Keratinocyte (primary cell): Measurements from ENCODE around the gene KCNE4. TPM values are rescaled to one million over a fixed set of nuclear protein-coding genes. Genes with fewer than 3 reads are reported as not detected.

Experiments
- DNase-seq: peaks from one replicate; pipeline ENCODE4 v3.0.0-alpha.2; 2011; ENCODE audit warnings: low read depth, missing footprints, low spot score
- FAIRE-seq: peaks from 2 replicates; lab custom pipeline; 2011; peaks lifted over from hg19 to GRCh38; lab: Jason Lieb, UNC
- H2AFZ ChIP-seq: 2 replicates; pipeline ENCODE4 v1.6.0; 2012; ENCODE audit warnings: low read length, control low read depth, inconsistent platforms; ENCODE audit not compliant: control insufficient read depth
- H3K27ac ChIP-seq: 2 replicates; pipeline ENCODE4 v1.5.1; 2011; ENCODE audit warnings: low read length; ENCODE audit not compliant: control insufficient read depth, insufficient read depth
- H3K27me3 ChIP-seq: 3 replicates; pipeline ENCODE4 v1.6.0; 2011; ENCODE audit warnings: low read length; ENCODE audit not compliant: control insufficient read depth, insufficient read depth; ENCODE audit errors: extremely low read depth
- H3K36me3 ChIP-seq, 2 experiments: 2 replicates in 1 of 2; 3 replicates in 1 of 2; pipeline ENCODE4 v1.5.1; 2011; ENCODE audit warnings: low read length in 2 of 2, mild to moderate bottlenecking in 1 of 2; ENCODE audit not compliant: control insufficient read depth in 2 of 2, insufficient read depth in 2 of 2; ENCODE audit errors: extremely low read depth in 1 of 2
- H3K4me1 ChIP-seq: 3 replicates; pipeline ENCODE4 v1.5.1; 2011; ENCODE audit warnings: low read length; ENCODE audit not compliant: control insufficient read depth, insufficient read depth; ENCODE audit errors: extremely low read depth
- H3K4me2 ChIP-seq: 3 replicates; pipeline ENCODE4 v1.6.0; 2011; ENCODE audit warnings: low read depth, low read length; ENCODE audit not compliant: control insufficient read depth, insufficient read depth; ENCODE audit errors: extremely low read depth
- H3K4me3 ChIP-seq, 3 experiments: fragments of 200-600 bp in 1 of 3; sonication (generic) in 1 of 3; 2 replicates in 2 of 3; 3 replicates in 1 of 3; pipeline ENCODE4 v1.5.1; 2011 to 2016; ENCODE audit warnings: low read length in 3 of 3, mild to moderate bottlenecking in 3 of 3, control low read depth in 2 of 3, inconsistent platforms in 1 of 3, low read depth in 1 of 3, mixed read lengths in 1 of 3, mixed run types in 1 of 3, moderate library complexity in 1 of 3; ENCODE audit not compliant: control insufficient read depth in 2 of 3, insufficient read depth in 2 of 3; ENCODE audit errors: extremely low read depth in 1 of 3
- H3K79me2 ChIP-seq: 2 replicates; pipeline ENCODE4 v1.6.0; 2012; ENCODE audit warnings: low read length; ENCODE audit not compliant: control insufficient read depth, insufficient read depth
- H3K9ac ChIP-seq: 3 replicates; pipeline ENCODE4 v1.6.0; 2011; ENCODE audit warnings: low read length; ENCODE audit not compliant: control insufficient read depth, insufficient read depth; ENCODE audit errors: extremely low read depth
- H3K9me1 ChIP-seq: 3 replicates; pipeline ENCODE4 v1.6.0; 2011; ENCODE audit warnings: low read length; ENCODE audit not compliant: control insufficient read depth, insufficient read depth; ENCODE audit errors: extremely low read depth
- H3K9me3 ChIP-seq: 2 replicates; pipeline ENCODE4 v1.5.1; 2012; ENCODE audit warnings: low read depth, low read length; ENCODE audit not compliant: control insufficient read depth
- H4K20me1 ChIP-seq: 3 replicates; pipeline ENCODE4 v1.6.0; 2011; ENCODE audit warnings: low read length; ENCODE audit not compliant: control insufficient read depth, insufficient read depth; ENCODE audit errors: extremely low read depth
- CTCF ChIP-seq, 3 experiments: IDR thresholded peaks in 1 of 3; conservative IDR thresholded peaks in 1 of 3; optimal IDR thresholded peaks in 1 of 3; 2 replicates in 2 of 3; 3 replicates in 1 of 3; pipeline versions ENCODE3 to v1.5.1; 2011; ENCODE audit warnings: low read length in 3 of 3, mild to moderate bottlenecking in 3 of 3, moderate library complexity in 2 of 3, control low read depth in 1 of 3, inconsistent platforms in 1 of 3; ENCODE audit not compliant: insufficient read depth in 2 of 3; ENCODE audit errors: extremely low read depth in 1 of 3
- EZH2 ChIP-seq: IDR thresholded peaks from one replicate; pipeline ENCODE4 v1.6.1; 2012; ENCODE audit warnings: inconsistent platforms, mild to moderate bottlenecking, low read length, moderate library complexity
- dilution Hi-C: fragments of 300-500 bp; cut with MboI; formaldehyde crosslinking; loops from one replicate; pipeline ENCODE4 v1.7.0; 2020; ENCODE audit warnings: low sequenced_read_pairs; ENCODE audit not compliant: extremely low pct_ligation_motif_present
- polyA plus RNA-seq, 5 experiments: library from polyadenylated mRNA; depleted of rRNA in 3 of 5; stranded (reverse) in 3 of 5; stranded (forward) in 1 of 5; unstranded in 1 of 5; fragments of >200 nt; gene quantifications; 1 replicate in 1 of 5; 2 replicates in 3 of 5; 3 replicates in 1 of 5; pipeline versions ENCODE4 v1.2.1 to v1.2.3, GENCODE V29; 2011 to 2012; ENCODE audit warnings: missing spikeins in 2 of 5, low read depth in 1 of 5, low replicate concordance in 1 of 5

KCNE4 gene
- polyA plus RNA-seq, 1 donor (not counting 4 experiments of a cell fraction or from before 2014, with no cell fraction given) = 0.13 TPM

- Histone ChIP-seq H3K79me2 (no peaks in the 10 kb centered on the region), H4K20me1 (no peaks in the 10 kb centered on the region), H3K9me1 (no peaks in the 10 kb centered on the region), H3K27ac (no peak overlapping the region), H3K9ac (no peak overlapping the region), H3K27me3 (no peaks in the 10 kb centered on the region), H3K9me3 (no peaks in the 10 kb centered on the region), H3K4me2 (no peak overlapping the region), H2AFZ (no peak overlapping the region), H3K4me3 (no peak overlapping the region), H3K4me1 (no peaks in the 10 kb centered on the region), H3K36me3 (no peaks in the 10 kb centered on the region)
- dilution Hi-C loops = no loop called here
- TF ChIP-seq CTCF (optimal IDR thresholded peaks at IDR 0.05 in 1 of 3, IDR thresholded peaks at IDR 0.05 in 1 of 3, conservative IDR thresholded peaks at IDR 0.05 in 1 of 3; ENCODE audit: extremely low read depth in 1 of 3, insufficient read depth in 2 of 3, low read length in 3 of 3) (no peak), EZH2 (no peak)
- no peak for FAIRE-seq
- no peak for DNase-seq
These were observed 20.8 kb downstream of the KCNE4 start for GRCh38 chr2:223072826-223073225.

GRCh38 chr2:223075301-223076270, 23.6 kb downstream of the KCNE4 start:
- no peak overlapping the region for H2AFZ ChIP-seq
- H3K9ac ChIP-seq = no peak overlapping the region
- H3K9me3 ChIP-seq = no peaks in the 10 kb centered on the region
- no peak overlapping the region for H3K4me2 ChIP-seq
- no peaks in the 10 kb centered on the region for H3K4me1 ChIP-seq
- no peak for FAIRE-seq
- no peaks in the 10 kb centered on the region for H3K79me2 ChIP-seq
- dilution Hi-C loops = no loop called here
- no peak for TF ChIP-seq CTCF (optimal IDR thresholded peaks at IDR 0.05 in 1 of 3, IDR thresholded peaks at IDR 0.05 in 1 of 3, conservative IDR thresholded peaks at IDR 0.05 in 1 of 3; ENCODE audit: extremely low read depth in 1 of 3, insufficient read depth in 2 of 3, low read length in 3 of 3)
- no peak for TF ChIP-seq EZH2
- no peak for DNase-seq
- H3K27ac ChIP-seq = no peak overlapping the region
- H3K9me1 ChIP-seq = no peaks in the 10 kb centered on the region
- no peaks in the 10 kb centered on the region for H4K20me1 ChIP-seq
- no peaks in the 10 kb centered on the region for H3K36me3 ChIP-seq
- H3K27me3 ChIP-seq = no peaks in the 10 kb centered on the region
- no peak overlapping the region for H3K4me3 ChIP-seq
